Omental fat pad (tissue), 4 donors: ENCODE data around the gene CLCN7. TPM values are rescaled to one million over a fixed set of nuclear protein-coding genes. Genes with fewer than 3 reads are reported as not detected.

ENCODE experiments used
- ATAC-seq: fragments of 150-250 bp; one replicate; pipeline ENCODE4 v1.9.1; 2016; ENCODE audit warnings: mild to moderate bottlenecking, moderate library complexity; ENCODE audit not compliant: low FRiP score
- DNase-seq: peaks from one replicate; pipeline ENCODE4 v3.0.0-alpha.2; 2019; ENCODE audit warnings: low spot score
- total RNA-seq, 4 donors: library from RNA; depleted of rRNA; stranded (reverse); fragments of >200 nt; gene quantifications; one replicate each; pipeline ENCODE4 v1.1.0, GENCODE V29; 2016
- TF ChIP-seq, protein P1 (sequence below), 3 donors: fragments of 450-650 bp; IDR thresholded peaks; one replicate each; pipeline ENCODE4 v1.5.1; 2016 to 2017; ENCODE audit warnings: antibody characterized with exemption in 3 of 3, mild to moderate bottlenecking in 3 of 3, moderate library complexity in 2 of 3

CLCN7 gene
- total RNA-seq, 4 donors from 2014 or later, result 42.6 to 62.3 (median 52.2) TPM

DNA sequence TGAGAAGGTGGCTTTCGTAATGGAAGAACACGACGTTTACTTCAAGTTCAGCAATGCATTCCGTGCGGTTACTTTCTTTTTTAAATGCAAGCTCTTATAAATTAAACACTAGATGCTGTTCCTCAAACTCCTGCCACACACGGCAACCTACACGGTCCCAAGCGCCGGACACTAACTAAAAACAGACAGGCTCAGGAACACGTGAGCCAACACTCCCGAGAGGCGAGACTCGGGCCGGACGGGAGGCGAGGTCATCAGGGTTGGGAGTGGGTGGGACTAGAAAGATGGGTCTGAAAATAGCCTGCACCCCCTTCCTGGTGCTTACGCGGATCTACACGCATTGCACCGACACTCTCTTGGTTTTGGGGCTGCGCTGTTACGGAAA lies 6.4 kb downstream of the CLCN7 start:
- no peak for ATAC-seq
- TF ChIP-seq, protein P1, sequence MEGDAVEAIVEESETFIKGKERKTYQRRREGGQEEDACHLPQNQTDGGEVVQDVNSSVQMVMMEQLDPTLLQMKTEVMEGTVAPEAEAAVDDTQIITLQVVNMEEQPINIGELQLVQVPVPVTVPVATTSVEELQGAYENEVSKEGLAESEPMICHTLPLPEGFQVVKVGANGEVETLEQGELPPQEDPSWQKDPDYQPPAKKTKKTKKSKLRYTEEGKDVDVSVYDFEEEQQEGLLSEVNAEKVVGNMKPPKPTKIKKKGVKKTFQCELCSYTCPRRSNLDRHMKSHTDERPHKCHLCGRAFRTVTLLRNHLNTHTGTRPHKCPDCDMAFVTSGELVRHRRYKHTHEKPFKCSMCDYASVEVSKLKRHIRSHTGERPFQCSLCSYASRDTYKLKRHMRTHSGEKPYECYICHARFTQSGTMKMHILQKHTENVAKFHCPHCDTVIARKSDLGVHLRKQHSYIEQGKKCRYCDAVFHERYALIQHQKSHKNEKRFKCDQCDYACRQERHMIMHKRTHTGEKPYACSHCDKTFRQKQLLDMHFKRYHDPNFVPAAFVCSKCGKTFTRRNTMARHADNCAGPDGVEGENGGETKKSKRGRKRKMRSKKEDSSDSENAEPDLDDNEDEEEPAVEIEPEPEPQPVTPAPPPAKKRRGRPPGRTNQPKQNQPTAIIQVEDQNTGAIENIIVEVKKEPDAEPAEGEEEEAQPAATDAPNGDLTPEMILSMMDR (IDR thresholded peaks at IDR 0.05), result no peak
- DNase-seq, result no peak

DNA sequence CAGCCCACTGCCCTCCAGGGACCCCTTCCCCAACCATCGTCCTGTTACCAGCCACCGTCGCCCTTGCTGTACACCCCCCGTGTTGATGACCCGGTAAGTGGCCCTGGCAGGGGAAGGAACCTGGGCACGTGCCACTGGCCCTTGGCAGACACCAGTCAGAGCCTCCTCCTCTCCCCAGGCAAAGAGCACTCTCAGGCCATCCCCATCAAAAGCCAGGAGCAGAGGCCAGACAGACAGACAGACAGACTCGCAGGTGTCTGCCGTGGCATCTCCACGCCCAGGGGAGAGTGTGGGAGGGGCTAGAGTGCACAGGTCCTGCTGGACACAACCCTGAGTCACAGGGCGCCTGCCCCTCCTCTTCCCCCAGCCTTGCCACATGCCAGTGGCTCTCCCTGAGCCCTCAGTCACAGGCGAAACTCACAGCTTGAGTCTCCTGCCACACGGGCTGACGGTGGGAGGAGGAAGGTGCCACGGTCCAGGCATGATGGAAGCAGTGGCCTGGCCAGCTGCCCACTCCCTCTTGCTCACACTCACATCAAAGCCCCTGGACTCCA lies 7.8 kb downstream of the CLCN7 start:
- DNase-seq, result no peak
- TF ChIP-seq, protein P1 (IDR thresholded peaks at IDR 0.05), result no peak
- no peak for ATAC-seq

DNA sequence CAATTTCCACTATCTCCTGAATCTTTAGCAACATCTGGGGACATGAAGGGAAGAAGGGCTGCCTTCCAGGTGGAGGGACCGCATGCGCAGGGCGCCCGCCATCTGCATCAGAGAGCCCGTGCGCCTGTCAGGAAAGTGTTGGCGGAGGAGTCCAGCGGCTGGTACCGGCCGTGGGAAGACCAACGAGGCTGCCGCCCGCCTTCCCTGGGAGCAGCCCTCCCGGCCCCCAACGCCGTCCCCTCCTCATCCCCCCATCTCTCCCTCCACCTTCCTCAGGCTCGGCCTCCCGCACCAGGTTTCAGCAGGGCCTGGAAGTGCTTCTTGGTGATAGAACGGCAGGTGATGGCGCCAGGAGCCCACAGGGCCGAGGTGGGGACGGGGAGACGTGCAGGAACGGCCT lies 8.8 kb downstream of the CLCN7 start:
- no peak for DNase-seq
- TF ChIP-seq, protein P1 (IDR thresholded peaks at IDR 0.05), result no peak
- ATAC-seq, result no peak

DNA sequence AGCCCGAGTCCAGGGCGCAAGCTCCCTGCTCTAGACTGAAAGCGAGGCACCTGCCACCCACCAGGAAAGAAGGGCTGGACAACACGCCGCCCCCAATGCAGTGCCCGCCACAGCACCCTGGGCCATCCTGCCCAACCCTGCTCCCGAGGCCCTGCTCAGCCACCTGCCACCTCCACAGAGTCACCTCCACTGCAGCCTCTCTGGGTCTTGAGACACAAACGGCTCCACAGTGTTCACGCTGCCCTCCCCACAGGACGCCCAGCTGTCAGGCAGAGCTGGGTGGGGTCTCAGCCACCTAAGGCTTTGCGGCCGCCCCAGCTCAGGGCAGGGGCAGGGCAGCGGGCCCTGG lies 9.3 kb downstream of the CLCN7 start:
- no peak for DNase-seq
- no peak for ATAC-seq
- TF ChIP-seq, protein P1 (IDR thresholded peaks at IDR 0.05), result no peak

DNA sequence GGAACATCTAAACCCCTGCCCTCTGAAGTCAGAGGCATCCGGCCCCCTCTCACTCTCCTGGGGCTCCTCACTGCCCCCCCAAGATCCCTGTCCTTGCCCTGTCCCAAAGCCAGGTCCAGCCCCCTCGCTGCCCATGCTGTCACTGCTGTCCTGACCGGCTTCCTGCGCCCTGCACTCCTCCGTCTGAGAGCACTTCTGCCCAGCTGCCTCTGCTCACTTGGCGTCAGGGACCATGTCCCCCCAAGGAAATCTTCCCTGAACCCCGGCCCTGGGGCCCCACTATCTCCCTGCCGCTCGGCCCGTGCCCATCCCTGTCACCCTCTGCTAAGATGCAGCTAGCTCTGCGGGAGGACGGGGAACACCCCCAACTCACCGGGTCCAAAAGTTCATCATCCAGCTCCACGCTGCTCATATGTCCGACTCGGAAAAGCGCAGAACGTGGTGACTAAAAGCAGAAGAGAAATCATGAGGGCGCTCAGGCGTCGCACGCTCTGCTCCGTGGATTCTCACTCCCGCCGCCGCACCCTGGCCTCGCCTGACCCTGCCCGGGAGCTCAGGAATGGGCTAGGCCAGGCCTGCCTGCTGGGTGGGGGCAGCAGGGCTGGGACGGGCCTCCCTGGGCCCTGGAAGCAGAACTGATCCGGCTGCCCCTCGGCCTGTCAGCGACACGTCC lies 9.8 kb downstream of the CLCN7 start:
- DNase-seq (no peak), ATAC-seq (no peak)
- TF ChIP-seq, protein P1 (IDR thresholded peaks at IDR 0.05), result no peak

DNA sequence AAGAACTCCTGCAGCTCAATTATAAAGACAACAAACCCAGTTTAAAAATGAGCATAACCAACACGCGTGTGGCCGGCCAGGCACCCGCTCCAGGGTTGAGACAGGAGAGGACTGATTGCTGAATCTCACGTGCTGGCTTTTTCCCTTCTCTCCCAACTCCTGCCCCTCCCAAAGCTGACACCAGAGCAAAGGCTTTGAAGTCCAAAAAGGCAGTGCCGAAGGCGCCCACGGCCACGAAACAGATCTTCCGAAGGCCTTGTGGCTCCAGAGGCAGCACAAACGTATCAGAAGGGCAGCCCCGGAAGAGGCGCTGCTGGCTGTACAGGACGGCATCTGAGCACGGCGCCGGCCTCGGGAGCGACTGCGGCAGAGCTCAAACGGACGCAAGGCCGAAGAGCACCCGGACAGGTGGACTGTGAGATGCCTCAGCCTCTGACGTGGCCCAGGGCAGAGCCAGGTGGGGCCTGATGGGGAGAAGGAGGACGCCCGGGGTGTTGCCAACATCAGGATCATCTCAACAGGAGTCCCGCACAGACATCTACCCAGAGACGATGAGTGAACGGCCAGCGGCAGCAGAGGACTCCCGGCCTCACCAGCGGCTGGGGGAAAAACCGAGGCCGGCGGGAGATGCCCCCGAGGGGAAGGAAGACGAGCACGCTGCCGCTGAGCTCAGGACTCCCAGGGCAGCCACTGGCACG lies 10.5 kb downstream of the CLCN7 start:
- DNase-seq (no peak), ATAC-seq (no peak)
- TF ChIP-seq, protein P1 (IDR thresholded peaks at IDR 0.05), result no peak

DNA sequence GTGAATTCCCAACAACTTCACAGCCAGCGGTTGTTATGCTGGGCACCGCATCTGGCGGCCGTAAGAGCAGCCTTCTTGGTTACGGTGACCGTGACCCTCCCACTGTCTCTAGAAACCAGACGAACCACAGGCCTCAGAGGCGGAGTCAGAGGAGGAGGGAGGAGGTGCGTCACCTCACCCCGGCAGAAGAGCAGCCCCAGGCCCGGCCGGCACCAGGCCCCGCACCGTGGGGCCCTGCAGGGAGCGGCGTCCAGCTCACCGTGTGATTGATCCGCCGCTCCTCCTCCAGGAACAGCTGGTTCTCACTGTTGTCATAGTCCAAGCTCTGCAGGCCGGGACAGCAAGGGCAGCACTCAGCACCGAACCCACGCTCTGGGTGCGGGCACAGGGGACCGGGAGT lies 13.7 kb downstream of the CLCN7 start:
- TF ChIP-seq, protein P1 (IDR thresholded peaks at IDR 0.05), result no peak
- ATAC-seq, result no peak
- DNase-seq, result no peak
